SIG-M5 treated with dmso at 0.1 percent for 504 hours (cell line): ENCODE data around the gene GRIK2.
"Not testable (repeated sequence)": the region's sequence is repeated elsewhere in the genome, so short reads cannot be mapped to it uniquely, and the experiment has no call there.

ENCODE experiments used
- DNase-seq: peaks from one replicate; lab custom pipeline; 2025; ENCODE audit not compliant: unreplicated experiment; lab: John Stamatoyannopoulos, UW

GRIK2 gene

GRCh38 chr6:101626269-101626668, 232.8 kb downstream of the GRIK2 start:
- no peak for DNase-seq

DNA sequence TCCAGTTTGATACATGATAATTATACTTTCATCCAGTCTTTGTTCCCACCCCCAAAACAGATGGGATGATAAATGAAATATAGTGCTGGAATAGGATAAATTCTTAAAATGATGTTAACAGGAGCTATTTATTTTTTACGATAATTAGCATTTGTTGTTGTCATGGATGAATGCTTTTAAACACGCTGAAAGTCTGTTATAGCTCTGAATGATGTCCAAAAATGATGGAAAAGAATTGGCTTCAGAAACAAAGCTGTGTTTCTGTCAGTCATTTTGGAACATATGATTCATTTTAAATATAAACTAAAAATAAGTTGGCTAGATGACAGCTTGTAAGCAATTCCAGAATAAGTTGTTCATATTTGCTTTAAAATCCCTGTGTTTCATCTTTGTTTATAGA, 237.4 kb downstream of the GRIK2 start:
- no peak for DNase-seq

- no peak for DNase-seq
Observed at GRCh38 chr6:101633081-101633480, 239.6 kb downstream of the GRIK2 start.

- not testable (repeated sequence) for DNase-seq
Observed at GRCh38 chr6:101638865-101639264, 245.4 kb downstream of the GRIK2 start.

- DNase-seq, result no peak
Observed at GRCh38 chr6:101640131-101640530, 246.6 kb downstream of the GRIK2 start.

DNA sequence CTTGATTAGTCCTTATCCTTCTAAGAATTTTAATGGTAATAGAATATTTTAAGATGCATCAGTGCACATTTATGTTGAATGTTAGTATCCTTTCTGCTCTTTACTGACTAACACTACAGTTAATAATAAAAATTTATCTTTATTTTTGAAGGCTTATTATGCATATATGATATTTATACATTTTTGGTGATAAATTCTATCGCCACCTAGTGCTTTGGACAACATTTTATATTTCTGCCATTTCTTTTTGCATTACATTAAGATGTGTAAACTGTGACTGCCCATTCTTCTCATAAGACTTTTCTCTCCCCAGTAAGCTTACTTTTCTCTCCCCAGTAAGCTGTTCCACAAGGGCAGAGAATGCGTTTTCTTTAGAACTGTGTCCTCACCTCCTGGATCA, 252.3 kb downstream of the GRIK2 start:
- no peak for DNase-seq

DNA sequence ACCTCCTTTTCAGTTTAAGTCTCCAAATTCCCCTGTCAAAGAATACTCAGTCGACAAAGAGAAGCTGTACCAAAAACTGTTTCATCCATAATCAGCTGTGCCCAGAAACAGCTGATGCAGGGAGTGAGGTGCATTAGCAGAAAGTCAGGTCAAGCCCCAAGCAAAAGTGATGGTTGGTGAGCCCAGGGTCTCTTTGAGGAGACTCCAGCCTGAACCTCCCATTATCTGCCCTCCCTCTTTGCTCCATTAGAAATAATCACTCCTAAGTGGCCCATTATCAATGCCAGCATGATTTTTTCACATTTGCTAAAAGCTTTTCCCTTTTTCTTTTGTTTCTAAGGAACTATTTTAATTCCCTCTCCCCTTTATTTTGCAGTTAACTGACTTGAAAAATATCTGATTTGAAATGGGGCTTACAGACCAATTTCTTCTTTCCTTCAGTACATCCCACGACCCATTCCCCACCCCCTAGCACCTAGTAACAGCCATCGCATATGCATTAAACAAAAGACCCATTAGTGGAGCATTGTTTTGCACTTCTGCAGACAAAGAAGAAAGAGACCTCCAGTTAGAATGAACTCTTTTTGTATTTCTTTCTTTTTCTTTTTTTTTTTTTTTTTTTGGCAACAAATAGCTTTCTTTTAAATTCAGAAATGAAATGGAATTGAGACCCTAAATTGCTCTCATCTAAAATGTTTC, 257.0 kb downstream of the GRIK2 start:
- no peak for DNase-seq

- DNase-seq, result no peak
Observed at GRCh38 chr6:101652079-101652478, 258.6 kb downstream of the GRIK2 start.

GRCh38 chr6:101655109-101655508, 261.6 kb downstream of the GRIK2 start:
- no peak for DNase-seq

GRCh38 chr6:101662111-101662897, 268.8 kb downstream of the GRIK2 start:
- no peak for DNase-seq

GRCh38 chr6:101663100-101663499, 269.6 kb downstream of the GRIK2 start:
- no peak for DNase-seq

GRCh38 chr6:101666256-101666655, 272.7 kb downstream of the GRIK2 start:
- DNase-seq, result no peak

- DNase-seq, result no peak
Observed at GRCh38 chr6:101668496-101669030, 275.1 kb downstream of the GRIK2 start.

GRCh38 chr6:101676187-101676586, 282.7 kb downstream of the GRIK2 start:
- DNase-seq, result no peak

- DNase-seq, result no peak
Observed at GRCh38 chr6:101682937-101683336, 289.4 kb downstream of the GRIK2 start.

- no peak for DNase-seq
Observed at GRCh38 chr6:101683884-101684283, 290.4 kb downstream of the GRIK2 start.

- no peak for DNase-seq
Observed at GRCh38 chr6:101686653-101687052, 293.1 kb downstream of the GRIK2 start.

DNA sequence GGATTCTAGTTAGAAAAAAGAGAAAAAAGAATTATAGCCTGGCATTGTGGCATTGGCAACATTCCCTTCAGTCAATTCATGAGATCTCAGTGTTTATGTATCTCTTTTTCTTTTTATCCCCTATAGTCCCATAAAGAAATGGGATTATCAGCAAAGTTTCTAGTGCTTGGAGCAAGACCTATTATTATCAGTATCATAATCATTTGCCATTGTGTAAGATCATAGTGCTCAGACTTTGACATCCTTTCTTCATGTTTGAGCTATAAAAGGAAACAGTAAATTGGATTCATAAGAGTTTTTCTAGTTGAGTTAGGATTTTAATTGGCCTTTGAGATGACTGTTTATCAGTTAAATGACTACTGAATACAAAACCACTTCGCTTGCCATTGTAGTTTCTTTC, 295.6 kb downstream of the GRIK2 start:
- no peak for DNase-seq

GRCh38 chr6:101689695-101690094, 296.2 kb downstream of the GRIK2 start:
- no peak for DNase-seq

- DNase-seq, result no peak
Observed at GRCh38 chr6:101700655-101701054, 307.1 kb downstream of the GRIK2 start.

- DNase-seq, result no peak
Observed at GRCh38 chr6:101703311-101703710, 309.8 kb downstream of the GRIK2 start.

GRCh38 chr6:101705866-101706265, 312.4 kb downstream of the GRIK2 start:
- DNase-seq, result no peak
